ENCODE measurements around the gene JAM2. TPM values are rescaled to one million over a fixed set of nuclear protein-coding genes. Genes with fewer than 3 reads are reported as not detected.

Gene JAM2
- total and polyA plus RNA-seq, 10 of the 15 experiments (the other 5 are each of a cell fraction or from before 2014, with no cell fraction given), result 2.1 to 30.4 (median 8.6) TPM

GRCh38 chr21:25619198-25619597, 19.9 kb upstream of the JAM2 start:
- no peak overlapping the region for H3K27ac ChIP-seq (ENCODE audit: control insufficient read depth, insufficient read depth)
- H3K27me3 ChIP-seq (replicated peaks in 1 of 2; ENCODE audit: control insufficient read depth in 2 of 2, insufficient read depth in 2 of 2, low read length in 1 of 2), result no peaks in the 10 kb centered on the region
- H3K4me1 ChIP-seq (ENCODE audit: control insufficient read depth, insufficient read depth, low read length), result no peaks in the 10 kb centered on the region
- H3K4me3 ChIP-seq, result no peak overlapping the region
- RAD21 ChIA-PET (ENCODE audit: unreplicated experiment), result no interaction called here
- H3K4me2 ChIP-seq (ENCODE audit: control insufficient read depth, insufficient read depth), result no peak overlapping the region
- 25% methylated on average over 2 of the region's 2 CpGs for whole genome bisulfite sequencing (ENCODE audit: insufficient coverage, insufficient replicate concordance, low lambda C conversion rate, missing lambda C conversion rate)
- BruUV-seq (replicated peaks), result no TSS peak
- CTCF ChIA-PET, result interaction anchor here (0.6 kb wide), 1 partner anchor 268 kb away, joined by 3 read pairs; no protein-coding TSS in a partner anchor
- POLR2A ChIA-PET, result no interaction called here
- no peak overlapping the region for H2AFZ ChIP-seq (ENCODE audit: control insufficient read depth, low read depth, low read length)
- FAIRE-seq, result no peak
- intact Hi-C loops (cut with micrococcal nuclease; ENCODE audit: unreplicated experiment), result no loop called here
- H3K79me2 ChIP-seq (ENCODE audit: control insufficient read depth, insufficient read depth, low read length), result no peaks in the 10 kb centered on the region
- H4K20me1 ChIP-seq (ENCODE audit: control insufficient read depth, insufficient read depth), result no peaks in the 10 kb centered on the region
- no peaks in the 10 kb centered on the region for H3K36me3 ChIP-seq (ENCODE audit: control insufficient read depth in 2 of 2, insufficient read depth in 2 of 2, low read length in 1 of 2)
- no peak for ATAC-seq
- SMC1A ChIA-PET (ENCODE audit: uncharacterized antibody, unreplicated experiment), result interaction anchor here (0.6 kb wide), 1 partner anchor 1336 kb away, joined by 3 read pairs; no protein-coding TSS in a partner anchor
- no peak for TF ChIP-seq SREBF1 (IDR thresholded peaks at IDR 0.05; ENCODE audit: low read length)
- no peak overlapping the region for H3K9ac ChIP-seq (ENCODE audit: control insufficient read depth, insufficient read depth, low read length)
- H3K9me3 ChIP-seq (replicated peaks; ENCODE audit: control insufficient read depth, insufficient read depth, low read length), result no peaks in the 10 kb centered on the region
- in situ Hi-C loops (cut with MboI), result no loop called here
- no peak for DNase-seq (ENCODE audit: low read depth, low spot score)

GRCh38 chr21:25624511-25624910, 14.5 kb upstream of the JAM2 start:
- Histone ChIP-seq H3K36me3 (ENCODE audit: control insufficient read depth in 2 of 2, insufficient read depth in 2 of 2, low read length in 1 of 2) (no peaks in the 10 kb centered on the region), H3K79me2 (ENCODE audit: control insufficient read depth, insufficient read depth, low read length) (no peaks in the 10 kb centered on the region), H3K4me2 (ENCODE audit: control insufficient read depth, insufficient read depth) (no peak overlapping the region), H3K27ac (ENCODE audit: control insufficient read depth, insufficient read depth) (no peak overlapping the region), H3K9me3 (replicated peaks; ENCODE audit: control insufficient read depth, insufficient read depth, low read length) (no peaks in the 10 kb centered on the region), H2AFZ (ENCODE audit: control insufficient read depth, low read depth, low read length) (no peak overlapping the region), H4K20me1 (ENCODE audit: control insufficient read depth, insufficient read depth) (no peaks in the 10 kb centered on the region), H3K4me3 (no peak overlapping the region), H3K4me1 (ENCODE audit: control insufficient read depth, insufficient read depth, low read length) (no peaks in the 10 kb centered on the region), H3K9ac (ENCODE audit: control insufficient read depth, insufficient read depth, low read length) (no peak overlapping the region), H3K27me3 (replicated peaks in 1 of 2; ENCODE audit: control insufficient read depth in 2 of 2, insufficient read depth in 2 of 2, low read length in 1 of 2) (no peaks in the 10 kb centered on the region; a peak in 1 of 4 replicates)
- TF ChIP-seq ZBTB33 (IDR thresholded peaks at IDR 0.05) (no peak), ZBTB40 (IDR thresholded peaks at IDR 0.05; ENCODE audit: borderline replicate concordance) (no peak), MYC (IDR thresholded peaks at IDR 0.05; ENCODE audit: insufficient read depth, insufficient read length, insufficient replicate concordance, low read length, severe bottlenecking) (no peak), YY1 (IDR thresholded peaks at IDR 0.05; ENCODE audit: low read depth, low read length) (no peak), SMAD5 (IDR thresholded peaks at IDR 0.05; ENCODE audit: low read depth) (no peak), SREBF2 (IDR thresholded peaks at IDR 0.05; ENCODE audit: low read length) (no peak), USF1 (IDR thresholded peaks at IDR 0.05; ENCODE audit: borderline replicate concordance, extremely low read length, insufficient read depth, low read depth, low read length) (no peak)
- no peak for ATAC-seq
- intact Hi-C loops (cut with micrococcal nuclease; ENCODE audit: unreplicated experiment) (no loop called here), in situ Hi-C loops (cut with MboI) (no loop called here)
- BruUV-seq (replicated peaks), result no TSS peak
- SMC1A ChIA-PET (ENCODE audit: uncharacterized antibody, unreplicated experiment), result interaction anchor here (0.7 to 1.1 kb wide), 3 partner anchors 14 to 24 kb away, joined by 3 to 4 read pairs (median 3); partner anchors contain the start of gene MRPL39
- 56% methylated on average over 4 of the region's 4 CpGs for WGBS (ENCODE audit: insufficient coverage, insufficient replicate concordance, low lambda C conversion rate, missing lambda C conversion rate)
- no peak for FAIRE-seq
- RAD21 ChIA-PET (ENCODE audit: unreplicated experiment), result no interaction called here
- no peak for DNase-seq (ENCODE audit: low read depth, low spot score)
- CTCF ChIA-PET, result no interaction called here
- POLR2A ChIA-PET, result no interaction called here
